ENCODE measurements around the gene RGS7.

- TF ChIP-seq CTCF (conservative IDR thresholded peaks at IDR 0.05; ENCODE audit: low read length): no peak
- TF ChIP-seq EZH2phosphoT487 (IDR thresholded peaks at IDR 0.05; ENCODE audit: borderline replicate concordance, low read depth, low read length): no peak
These were observed 218.0 kb downstream of the RGS7 start for GRCh38 chr1:241139047-241139446.
